Measurements from ENCODE around the gene DYNC2H1. TPM values are rescaled to one million over a fixed set of nuclear protein-coding genes. Genes with fewer than 3 reads are reported as not detected.

DYNC2H1 gene, protein sequence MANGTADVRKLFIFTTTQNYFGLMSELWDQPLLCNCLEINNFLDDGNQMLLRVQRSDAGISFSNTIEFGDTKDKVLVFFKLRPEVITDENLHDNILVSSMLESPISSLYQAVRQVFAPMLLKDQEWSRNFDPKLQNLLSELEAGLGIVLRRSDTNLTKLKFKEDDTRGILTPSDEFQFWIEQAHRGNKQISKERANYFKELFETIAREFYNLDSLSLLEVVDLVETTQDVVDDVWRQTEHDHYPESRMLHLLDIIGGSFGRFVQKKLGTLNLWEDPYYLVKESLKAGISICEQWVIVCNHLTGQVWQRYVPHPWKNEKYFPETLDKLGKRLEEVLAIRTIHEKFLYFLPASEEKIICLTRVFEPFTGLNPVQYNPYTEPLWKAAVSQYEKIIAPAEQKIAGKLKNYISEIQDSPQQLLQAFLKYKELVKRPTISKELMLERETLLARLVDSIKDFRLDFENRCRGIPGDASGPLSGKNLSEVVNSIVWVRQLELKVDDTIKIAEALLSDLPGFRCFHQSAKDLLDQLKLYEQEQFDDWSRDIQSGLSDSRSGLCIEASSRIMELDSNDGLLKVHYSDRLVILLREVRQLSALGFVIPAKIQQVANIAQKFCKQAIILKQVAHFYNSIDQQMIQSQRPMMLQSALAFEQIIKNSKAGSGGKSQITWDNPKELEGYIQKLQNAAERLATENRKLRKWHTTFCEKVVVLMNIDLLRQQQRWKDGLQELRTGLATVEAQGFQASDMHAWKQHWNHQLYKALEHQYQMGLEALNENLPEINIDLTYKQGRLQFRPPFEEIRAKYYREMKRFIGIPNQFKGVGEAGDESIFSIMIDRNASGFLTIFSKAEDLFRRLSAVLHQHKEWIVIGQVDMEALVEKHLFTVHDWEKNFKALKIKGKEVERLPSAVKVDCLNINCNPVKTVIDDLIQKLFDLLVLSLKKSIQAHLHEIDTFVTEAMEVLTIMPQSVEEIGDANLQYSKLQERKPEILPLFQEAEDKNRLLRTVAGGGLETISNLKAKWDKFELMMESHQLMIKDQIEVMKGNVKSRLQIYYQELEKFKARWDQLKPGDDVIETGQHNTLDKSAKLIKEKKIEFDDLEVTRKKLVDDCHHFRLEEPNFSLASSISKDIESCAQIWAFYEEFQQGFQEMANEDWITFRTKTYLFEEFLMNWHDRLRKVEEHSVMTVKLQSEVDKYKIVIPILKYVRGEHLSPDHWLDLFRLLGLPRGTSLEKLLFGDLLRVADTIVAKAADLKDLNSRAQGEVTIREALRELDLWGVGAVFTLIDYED (N-terminal part only)
- total RNA-seq: 10 to 100 TPM; 37.8 to 43.1 (median 38.8) TPM

DNA sequence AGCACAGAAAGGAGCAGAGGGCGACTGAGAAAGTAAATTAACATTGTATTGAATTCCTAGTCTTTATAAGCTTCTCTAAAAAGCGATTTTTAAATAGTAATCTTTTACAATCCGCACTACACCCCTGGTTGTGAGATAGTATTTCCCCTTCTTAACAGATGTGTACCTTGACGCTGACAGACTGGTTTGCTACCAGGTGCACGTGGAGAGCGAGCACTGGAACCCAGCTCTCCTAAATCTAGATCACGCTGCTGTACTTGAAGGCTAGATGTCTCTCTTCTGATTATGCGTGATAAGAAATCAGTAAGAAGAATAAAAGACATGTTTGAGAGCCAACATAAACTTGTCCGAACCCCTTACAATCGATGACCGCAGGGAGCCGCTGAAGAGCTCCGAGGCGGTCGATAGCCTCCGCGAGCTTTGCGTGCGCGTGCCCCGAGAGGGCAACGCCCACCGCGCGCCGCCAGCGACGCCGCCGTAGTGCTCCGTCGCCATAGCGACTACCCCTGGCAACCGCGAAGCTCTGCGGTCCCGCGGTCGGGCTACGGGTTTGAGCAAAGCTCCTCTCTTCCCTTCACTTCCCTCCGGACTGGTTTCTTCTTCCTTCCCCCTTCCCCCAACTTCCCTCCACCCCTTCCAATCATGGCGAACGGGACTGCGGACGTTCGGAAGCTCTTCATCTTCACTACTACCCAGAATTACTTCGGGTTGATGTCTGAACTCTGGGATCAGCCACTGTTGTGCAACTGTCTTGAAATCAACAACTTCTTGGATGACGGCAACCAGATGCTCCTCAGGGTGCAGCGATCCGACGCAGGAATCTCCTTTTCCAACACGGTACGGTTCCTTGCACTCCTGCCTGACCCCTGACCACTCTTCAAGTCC lies at the start of gene DYNC2H1:
DYNC2H1 (plus strand) TSS at position 494 of the 885 bp plus-strand sequence; CDS start at position 643, 149 bp downstream.
- TF ChIP-seq, protein P1, sequence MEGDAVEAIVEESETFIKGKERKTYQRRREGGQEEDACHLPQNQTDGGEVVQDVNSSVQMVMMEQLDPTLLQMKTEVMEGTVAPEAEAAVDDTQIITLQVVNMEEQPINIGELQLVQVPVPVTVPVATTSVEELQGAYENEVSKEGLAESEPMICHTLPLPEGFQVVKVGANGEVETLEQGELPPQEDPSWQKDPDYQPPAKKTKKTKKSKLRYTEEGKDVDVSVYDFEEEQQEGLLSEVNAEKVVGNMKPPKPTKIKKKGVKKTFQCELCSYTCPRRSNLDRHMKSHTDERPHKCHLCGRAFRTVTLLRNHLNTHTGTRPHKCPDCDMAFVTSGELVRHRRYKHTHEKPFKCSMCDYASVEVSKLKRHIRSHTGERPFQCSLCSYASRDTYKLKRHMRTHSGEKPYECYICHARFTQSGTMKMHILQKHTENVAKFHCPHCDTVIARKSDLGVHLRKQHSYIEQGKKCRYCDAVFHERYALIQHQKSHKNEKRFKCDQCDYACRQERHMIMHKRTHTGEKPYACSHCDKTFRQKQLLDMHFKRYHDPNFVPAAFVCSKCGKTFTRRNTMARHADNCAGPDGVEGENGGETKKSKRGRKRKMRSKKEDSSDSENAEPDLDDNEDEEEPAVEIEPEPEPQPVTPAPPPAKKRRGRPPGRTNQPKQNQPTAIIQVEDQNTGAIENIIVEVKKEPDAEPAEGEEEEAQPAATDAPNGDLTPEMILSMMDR (IDR thresholded peaks at IDR 0.05): peak; percentile 41 to 57 (median 53)
- TF ChIP-seq POLR2A (IDR thresholded peaks at IDR 0.05): no peak
- peak; percentile 53 to 72 for TF ChIP-seq EP300 (IDR thresholded peaks at IDR 0.05)
- Histone ChIP-seq H3K4me3 (peak within 1 kb of the TSS; percentile 50 to 80 (median 64)), H3K27ac (peak within 1 kb of the TSS; percentile 65 to 89 (median 76)), H3K4me1 (peaks cover 0 to 40% (median 6%) of the 10 kb centered on the region in 4 donors), H3K36me3 (peaks cover 0 to 3% (median 0%) of the 10 kb centered on the region in 3 donors), H3K27me3 (peaks cover 0 to 7% of the 10 kb centered on the region in 2 donors), H3K9me3 (no peaks in the 10 kb centered on the region)
- DNase-seq (ENCODE audit: low spot score in 2 of 2): peak; percentile 64 to 72
- WGBS, 2 donors: 1% methylated on average over 53 of the region's 53 CpGs

DNA sequence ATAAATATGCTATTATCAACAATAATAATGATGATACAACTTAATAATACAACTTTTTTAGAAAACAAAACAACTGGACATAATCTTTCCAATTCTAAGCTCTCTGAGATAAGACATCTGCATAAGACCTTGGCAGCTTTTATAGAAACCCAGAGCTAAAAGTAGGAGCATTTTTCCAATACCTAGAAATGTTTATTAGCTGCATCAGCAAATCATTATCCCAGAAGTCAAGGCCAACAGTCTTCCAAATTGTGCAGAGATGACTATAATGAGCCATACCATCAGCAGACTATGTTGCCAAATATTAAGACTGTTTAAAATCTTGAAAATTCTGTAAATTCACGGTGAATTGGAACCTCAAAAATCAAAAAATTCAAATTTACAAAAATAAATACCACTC lies 47.6 kb upstream of the DYNC2H1 start:
- no peaks in the 10 kb centered on the region for H3K27me3 ChIP-seq
- H3K4me1 ChIP-seq: no peaks in the 10 kb centered on the region
- no peaks in the 10 kb centered on the region for H3K9me3 ChIP-seq
- 94 to 98% methylated on average over 1 of the region's 1 CpG for WGBS, 2 donors
- TF ChIP-seq EP300 (IDR thresholded peaks at IDR 0.05) (no peak), POLR2A (IDR thresholded peaks at IDR 0.05) (no peak)
- TF ChIP-seq, protein P1 (IDR thresholded peaks at IDR 0.05): no peak
- DNase-seq (ENCODE audit: low spot score in 2 of 2): no peak
- H3K36me3 ChIP-seq: peaks cover 0 to 53% (median 0%) of the 10 kb centered on the region in 3 donors
- H3K27ac ChIP-seq: no peak overlapping the region
- no peak overlapping the region for H3K4me3 ChIP-seq

DNA sequence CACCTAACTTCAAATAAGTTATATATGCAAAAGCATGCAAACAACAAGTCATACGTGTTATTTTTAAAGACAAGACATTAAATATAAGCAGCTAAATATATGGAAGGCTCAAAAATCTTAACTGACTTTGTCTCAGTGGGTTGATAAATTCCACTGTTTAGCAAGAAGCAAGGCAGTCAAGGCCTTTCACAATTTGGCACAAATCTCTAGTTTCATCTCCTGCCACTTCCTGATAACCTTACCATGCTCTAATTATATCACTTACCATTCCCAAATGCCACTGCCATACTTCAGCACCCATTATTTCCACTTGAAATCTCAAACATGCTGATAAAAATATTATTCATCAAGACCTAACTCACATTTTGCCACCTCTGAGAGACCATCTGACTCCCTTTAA lies 42.1 kb upstream of the DYNC2H1 start:
- Histone ChIP-seq H3K4me3 (no peak overlapping the region), H3K9me3 (no peaks in the 10 kb centered on the region), H3K27me3 (no peaks in the 10 kb centered on the region), H3K4me1 (no peaks in the 10 kb centered on the region), H3K27ac (no peak overlapping the region), H3K36me3 (peaks cover 0 to 41% (median 0%) of the 10 kb centered on the region in 3 donors)
- no peak for DNase-seq (ENCODE audit: low spot score in 2 of 2)
- TF ChIP-seq POLR2A (IDR thresholded peaks at IDR 0.05) (no peak), EP300 (IDR thresholded peaks at IDR 0.05) (no peak)
- TF ChIP-seq, protein P1 (IDR thresholded peaks at IDR 0.05): no peak
- 93 to 96% methylated on average over 1 of the region's 1 CpG for WGBS, 2 donors

DNA sequence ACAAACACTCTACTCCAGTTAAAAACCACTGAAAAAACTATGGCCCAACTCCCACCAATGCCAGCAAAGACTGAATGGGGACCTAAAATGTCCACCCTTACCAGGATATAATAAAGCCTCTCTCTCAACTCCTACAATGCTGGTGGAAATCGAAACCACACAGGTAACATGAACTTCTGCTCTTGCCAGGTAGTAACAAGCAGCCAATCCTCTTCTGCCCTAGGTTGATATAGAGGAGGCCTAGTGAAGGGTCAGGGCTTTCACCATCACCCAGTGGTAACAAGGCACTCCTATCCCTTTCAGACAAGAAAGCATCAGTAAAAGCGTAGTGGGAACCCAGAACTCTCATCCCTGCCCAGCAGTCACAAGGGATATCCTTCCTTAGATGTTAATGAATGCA lies 39.9 kb upstream of the DYNC2H1 start:
- Histone ChIP-seq H3K4me3 (no peak overlapping the region), H3K36me3 (peaks cover 0 to 34% (median 0%) of the 10 kb centered on the region in 3 donors), H3K27me3 (no peaks in the 10 kb centered on the region), H3K4me1 (no peaks in the 10 kb centered on the region), H3K27ac (no peak overlapping the region), H3K9me3 (no peaks in the 10 kb centered on the region)
- WGBS, 2 donors: 92 to 97% methylated on average over 2 of the region's 2 CpGs
- TF ChIP-seq, protein P1 (IDR thresholded peaks at IDR 0.05): no peak
- no peak for DNase-seq (ENCODE audit: low spot score in 2 of 2)
